DMS153 treated with DMSO at 0.1 percent for 48 hours (cell line): ENCODE results near the gene LST1.
A peak's percentile ranks its signal among the peaks of the same experiment; 100 is the strongest.
"Not testable (repeated sequence)": the region's sequence is repeated elsewhere in the genome, so short reads cannot be mapped to it uniquely, and the experiment has no call there.

Source experiments
- DNase-seq: peaks from one replicate; lab custom pipeline; 2025; ENCODE audit not compliant: unreplicated experiment; lab: John Stamatoyannopoulos, UW

LST1 gene

GRCh38 chr6:31580438-31580740, 5.7 kb upstream of the LST1 start:
- DNase-seq, result no peak

- DNase-seq, result peak; percentile 6
Observed at GRCh38 chr6:31580807-31581433, 5.2 kb upstream of the LST1 start.

GRCh38 chr6:31581434-31582229, 4.4 kb upstream of the LST1 start:
- no peak for DNase-seq

- DNase-seq, result no peak
Observed at GRCh38 chr6:31582230-31582643, 3.8 kb upstream of the LST1 start, which contains the start of gene LTB. Gene LTB (minus strand): TSS chr6:31582424. CDS start chr6:31582417, 7 bp downstream.

GRCh38 chr6:31585491-31585890, 586 bp upstream of the LST1 start:
- no peak for DNase-seq

GRCh38 chr6:31586599-31587281, 663 bp downstream of the LST1 start:
- no peak for DNase-seq

GRCh38 chr6:31587791-31588777, 2.0 kb downstream of the LST1 start:
- no peak for DNase-seq

- DNase-seq, result no peak
Observed at GRCh38 chr6:31588871-31589650, 3.0 kb downstream of the LST1 start.

- not testable (repeated sequence) for DNase-seq
Observed at GRCh38 chr6:31590691-31591090, 4.6 kb downstream of the LST1 start.

GRCh38 chr6:31592396-31592771, 6.3 kb downstream of the LST1 start:
- no peak for DNase-seq

GRCh38 chr6:31597006-31597405, 10.9 kb downstream of the LST1 start:
- no peak for DNase-seq

- no peak for DNase-seq
Observed at GRCh38 chr6:31607317-31607716, 21.2 kb downstream of the LST1 start.

- DNase-seq, result peak; percentile 26
Observed at GRCh38 chr6:31609519-31610406, 23.7 kb downstream of the LST1 start.

- DNase-seq, result no peak
Observed at GRCh38 chr6:31610968-31611367, 24.9 kb downstream of the LST1 start.

- no peak for DNase-seq
Observed at GRCh38 chr6:31614075-31614619, 28.1 kb downstream of the LST1 start.

GRCh38 chr6:31614684-31615578, 28.9 kb downstream of the LST1 start, which contains the start of gene AIF1:
Gene AIF1 (plus strand): TSS chr6:31615234. CDS start chr6:31615330, 96 bp downstream.
- no peak for DNase-seq

- no peak for DNase-seq
Observed at GRCh38 chr6:31615748-31616147, 29.7 kb downstream of the LST1 start.

GRCh38 chr6:31617010-31617409, 30.9 kb downstream of the LST1 start:
- no peak for DNase-seq
